Activated T-helper 17 cell treated with anti-CD3 and anti-CD28 coated beads, Interleukin-2, amount 50 U/mL, for 72 hours (primary cell): Measurements from ENCODE around the gene FAAP100. TPM values are rescaled to one million over a fixed set of nuclear protein-coding genes. Genes with fewer than 3 reads are reported as not detected.

Experiments
- ATAC-seq: fragments of 150-1000 bp; cut with Tn5 transposase; replicated peaks from 2 replicates; pipeline ENCODE4 v1.10.0; 2021; ENCODE audit warnings: mild to moderate bottlenecking, moderate library complexity
- H3K27ac Mint-ChIP-seq: one replicate; pipeline ENCODE4 v1.8.0; 2022; ENCODE audit warnings: mixed read lengths
- H3K27me3 Mint-ChIP-seq: one replicate; pipeline ENCODE4 v1.8.0; 2022; ENCODE audit warnings: mixed read lengths
- H3K36me3 Mint-ChIP-seq: one replicate; pipeline ENCODE4 v1.8.0; 2022; ENCODE audit warnings: low read depth, mild to moderate bottlenecking, mixed read lengths
- H3K4me1 Mint-ChIP-seq: one replicate; pipeline ENCODE4 v1.8.0; 2022; ENCODE audit warnings: mixed read lengths
- H3K4me3 Mint-ChIP-seq: one replicate; pipeline ENCODE4 v1.8.0; 2022; ENCODE audit warnings: mild to moderate bottlenecking, mixed read lengths
- H3K9me3 Mint-ChIP-seq: one replicate; pipeline ENCODE4 v1.8.0; 2022; ENCODE audit warnings: mixed read lengths
- total RNA-seq, 2 donors: library from RNA; stranded (reverse); gene quantifications; one replicate each; pipeline ENCODE4 v1.2.3, GENCODE V29; 2022

FAAP100 gene
- total RNA-seq, 2 donors from 2014 or later: 26.9 to 38.6 TPM

DNA sequence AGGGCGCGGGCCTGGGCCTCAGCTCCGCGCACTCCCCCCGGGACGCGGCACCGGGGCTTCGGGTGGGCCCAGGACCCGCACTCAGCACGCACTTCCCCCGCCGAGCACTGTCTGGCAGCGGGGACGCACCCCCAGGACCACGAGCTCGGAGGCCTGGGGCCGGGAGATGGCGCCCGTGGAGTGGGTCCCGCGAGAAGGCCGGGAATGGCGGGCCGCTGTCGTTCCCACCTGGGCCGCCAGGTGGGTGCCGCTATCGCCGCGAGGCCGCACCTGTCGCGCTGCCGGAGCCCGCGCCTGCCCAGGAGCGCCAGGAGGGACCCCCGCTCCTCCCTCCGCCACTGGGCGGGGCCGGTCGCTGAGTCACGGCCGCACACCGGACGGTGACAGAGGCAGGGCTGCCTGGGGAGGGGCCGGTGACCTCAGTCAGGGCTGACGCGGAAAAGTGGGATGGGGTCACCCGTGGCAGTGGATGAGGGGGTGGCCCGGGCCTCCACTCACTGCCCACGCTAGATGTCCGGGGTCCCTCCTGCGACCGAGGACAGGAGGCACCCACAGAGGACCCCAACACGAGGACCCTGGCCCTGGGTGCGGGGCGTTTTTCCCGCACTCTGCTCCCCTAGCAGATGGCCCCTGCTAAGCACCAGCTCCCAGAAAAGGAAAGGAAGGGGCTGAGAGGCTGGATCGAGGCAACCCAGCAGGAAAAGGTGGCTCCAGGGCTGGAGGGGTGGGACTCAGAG, 32.7 kb downstream of the FAAP100 start:
- peak overlapping the region; percentile 33 for H3K4me3 Mint-ChIP-seq
- no peaks in the 10 kb centered on the region for H3K36me3 Mint-ChIP-seq
- no peaks in the 10 kb centered on the region for H3K9me3 Mint-ChIP-seq
- H3K27ac Mint-ChIP-seq: no peak overlapping the region
- H3K27me3 Mint-ChIP-seq: no peaks in the 10 kb centered on the region
- ATAC-seq: peak; percentile 67
- peaks cover 4% of the 10 kb centered on the region for H3K4me1 Mint-ChIP-seq

DNA sequence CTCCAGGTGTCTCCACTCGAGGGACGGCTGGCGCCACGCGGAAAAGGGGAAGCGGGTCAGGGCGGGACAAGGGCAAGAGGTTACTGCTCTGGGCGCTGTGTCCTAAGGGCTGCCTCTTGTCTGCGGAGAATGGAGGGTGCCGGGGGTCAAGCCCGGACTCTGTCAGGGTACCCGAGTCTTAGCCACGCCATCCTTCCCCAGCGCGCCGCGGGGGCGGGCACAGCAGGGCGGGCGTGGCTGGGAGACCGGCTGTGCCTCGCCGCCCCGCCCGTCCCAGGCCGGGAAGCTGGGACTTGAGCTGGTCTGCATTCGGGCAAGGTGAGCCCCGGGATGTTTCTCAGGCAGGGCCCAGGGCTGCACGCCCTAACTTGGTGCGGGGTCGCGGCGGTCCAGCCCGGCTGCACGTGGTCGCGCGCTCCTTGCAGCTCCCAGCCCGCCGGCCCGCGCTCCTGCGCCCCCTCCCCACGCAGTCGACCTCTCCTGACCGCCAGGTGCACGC, 33.3 kb downstream of the FAAP100 start:
- H3K4me3 Mint-ChIP-seq: no peak overlapping the region
- H3K36me3 Mint-ChIP-seq: no peaks in the 10 kb centered on the region
- no peaks in the 10 kb centered on the region for H3K27me3 Mint-ChIP-seq
- peak; percentile 25 for ATAC-seq
- H3K4me1 Mint-ChIP-seq: peaks cover 4% of the 10 kb centered on the region
- H3K9me3 Mint-ChIP-seq: no peaks in the 10 kb centered on the region
- no peak overlapping the region for H3K27ac Mint-ChIP-seq

DNA sequence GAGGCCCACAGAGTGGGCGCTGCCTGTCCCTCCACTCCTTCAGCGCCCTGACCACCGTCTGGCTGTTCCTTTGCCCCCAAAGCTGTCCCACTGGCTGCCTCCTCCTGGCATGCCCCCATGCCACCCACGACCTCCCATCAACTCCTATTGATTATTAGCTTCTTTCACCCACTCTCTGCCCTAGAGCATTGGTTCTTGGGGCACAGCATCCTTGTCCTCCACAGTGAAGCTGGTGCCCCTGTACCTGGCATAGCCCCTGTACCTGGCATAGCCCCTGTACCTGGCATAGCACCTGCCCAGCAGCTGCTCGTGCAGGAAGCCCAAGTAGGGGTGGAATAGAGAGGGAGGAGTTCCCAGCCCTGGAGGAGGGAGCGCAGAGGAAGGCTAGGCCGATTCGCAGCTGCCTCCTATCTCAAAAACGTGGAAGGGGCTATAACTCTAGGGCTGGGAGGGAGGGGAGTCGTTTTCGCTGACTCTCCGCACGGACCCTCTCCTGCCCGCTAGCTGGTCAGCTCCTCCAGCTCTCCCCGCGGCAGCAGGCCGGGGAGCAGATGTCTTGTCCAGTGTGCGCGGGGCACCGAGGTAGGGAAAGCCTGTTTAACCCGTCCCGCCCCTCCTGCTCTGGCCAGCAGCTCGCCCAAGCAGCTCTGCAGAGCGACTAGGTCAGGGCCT, 33.9 kb downstream of the FAAP100 start:
- Mint-ChIP-seq H3K27ac (peak overlapping the region; percentile 23), H3K9me3 (no peaks in the 10 kb centered on the region), H3K27me3 (no peaks in the 10 kb centered on the region), H3K36me3 (peaks cover 5% of the 10 kb centered on the region), H3K4me3 (peak overlapping the region; percentile 40), H3K4me1 (peaks cover 4% of the 10 kb centered on the region)
- ATAC-seq: no peak

DNA sequence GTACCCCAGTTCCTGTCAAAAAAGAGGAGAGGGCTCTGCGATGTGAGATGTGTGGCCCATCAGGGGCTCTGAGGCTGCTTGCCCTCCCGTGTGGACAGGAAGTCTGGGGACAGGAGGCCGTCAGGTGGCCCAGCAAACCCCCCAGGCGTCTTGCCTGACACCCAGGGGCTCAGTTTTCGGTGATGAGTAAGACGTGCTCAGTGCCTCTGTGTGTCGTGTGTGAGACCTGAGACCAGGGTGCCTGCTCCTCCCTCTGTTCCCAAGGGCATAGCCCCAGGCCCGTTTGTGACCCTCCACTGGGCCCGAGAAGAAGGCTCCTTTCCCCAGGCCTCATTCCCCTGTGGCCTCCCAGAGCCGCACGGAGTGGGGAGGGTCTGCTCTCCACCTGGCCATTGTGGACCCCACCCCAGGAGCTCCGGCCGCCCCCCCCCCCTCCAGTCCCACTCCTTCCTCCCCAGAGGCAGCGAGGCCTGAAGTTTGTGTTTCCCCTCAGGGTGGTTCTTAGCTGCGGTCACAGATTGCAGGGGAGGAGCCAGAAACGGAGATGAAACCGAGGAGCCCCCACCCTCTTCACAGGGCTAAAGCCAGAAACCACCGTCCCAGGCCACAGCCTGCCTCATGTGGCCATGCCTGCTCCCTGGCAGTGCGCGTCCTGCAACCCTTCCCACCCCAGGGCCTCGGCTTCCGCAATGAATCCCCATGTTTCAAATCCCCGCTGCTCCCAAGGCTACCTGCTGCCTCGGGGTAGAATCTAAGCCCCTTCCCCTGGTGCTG, 34.6 kb downstream of the FAAP100 start:
- H3K27me3 Mint-ChIP-seq: no peaks in the 10 kb centered on the region
- H3K4me1 Mint-ChIP-seq: peaks cover 4% of the 10 kb centered on the region
- peak overlapping the region; percentile 40 for H3K4me3 Mint-ChIP-seq
- ATAC-seq: no peak
- H3K27ac Mint-ChIP-seq: peak overlapping the region; percentile 23
- H3K36me3 Mint-ChIP-seq: peaks cover 7% of the 10 kb centered on the region
- H3K9me3 Mint-ChIP-seq: no peaks in the 10 kb centered on the region

DNA sequence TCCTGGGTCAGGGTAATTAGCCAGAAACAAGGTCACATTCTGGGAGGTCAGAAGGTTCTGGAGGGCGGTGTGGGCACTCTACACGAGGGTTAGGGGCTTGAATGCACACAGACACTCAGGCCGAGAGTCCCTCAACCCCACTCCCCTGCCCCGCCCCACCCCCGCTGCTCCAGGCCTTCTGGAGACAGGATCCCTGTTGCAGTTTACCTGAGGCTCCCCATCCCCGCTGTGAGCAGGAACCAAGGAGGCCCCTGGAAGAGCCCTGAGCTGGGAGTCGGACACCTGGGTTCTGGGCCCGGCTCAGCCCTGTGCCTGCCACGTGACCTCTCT, 35.2 kb downstream of the FAAP100 start:
- peaks cover 12% of the 10 kb centered on the region for H3K36me3 Mint-ChIP-seq
- H3K27ac Mint-ChIP-seq: peak overlapping the region; percentile 41
- no peak for ATAC-seq
- H3K9me3 Mint-ChIP-seq: no peaks in the 10 kb centered on the region
- peaks cover 4% of the 10 kb centered on the region for H3K4me1 Mint-ChIP-seq
- no peaks in the 10 kb centered on the region for H3K27me3 Mint-ChIP-seq
- H3K4me3 Mint-ChIP-seq: peak overlapping the region; percentile 86

DNA sequence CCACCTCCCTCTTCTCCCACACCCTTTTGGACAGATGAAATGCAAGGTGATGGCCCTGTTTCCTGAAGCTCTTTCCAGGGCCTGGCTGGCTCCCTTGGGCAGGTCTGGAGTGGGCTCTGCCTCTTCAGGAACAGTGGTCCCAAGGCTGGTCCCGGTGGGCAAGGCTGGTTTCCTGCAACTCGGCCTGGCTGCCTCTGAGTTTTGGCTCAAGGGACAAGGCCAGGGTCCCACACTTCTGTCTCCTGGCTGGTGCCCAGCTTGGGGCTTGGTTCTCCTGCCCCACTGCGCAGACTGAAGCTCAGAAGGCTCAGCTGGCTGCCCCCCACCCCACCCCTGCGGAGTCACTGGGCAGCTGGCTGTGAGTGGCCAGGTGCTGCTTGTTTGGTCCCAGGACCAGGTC, 35.7 kb downstream of the FAAP100 start:
- peak overlapping the region; percentile 86 for H3K4me3 Mint-ChIP-seq

DNA sequence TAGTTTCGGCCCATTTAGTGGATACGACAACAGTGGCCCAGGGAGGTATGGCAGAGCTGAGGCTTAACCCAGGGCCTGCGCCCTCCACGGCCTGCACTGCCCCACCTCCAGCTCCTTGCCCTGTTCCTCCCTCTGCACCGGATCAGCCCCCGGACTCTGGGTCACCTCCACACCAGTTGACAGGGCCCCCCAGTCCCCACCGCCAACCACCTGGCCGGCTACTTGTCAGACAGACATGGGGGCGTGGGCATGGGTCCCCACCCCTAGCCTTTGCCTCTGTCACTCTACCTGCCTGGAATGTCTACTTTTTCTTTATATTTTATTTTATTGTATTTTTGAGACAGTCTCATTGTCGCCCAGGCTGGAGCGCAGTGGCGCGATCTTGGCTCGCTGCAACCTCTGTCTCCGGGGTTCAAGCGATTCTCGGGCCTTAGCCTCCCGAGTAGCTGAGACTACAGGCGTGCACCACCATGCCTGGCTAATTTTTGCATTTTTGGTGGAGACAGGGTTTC, 36.6 kb downstream of the FAAP100 start:
- Mint-ChIP-seq H3K4me3 (peak overlapping the region; percentile 86), H3K27me3 (no peaks in the 10 kb centered on the region), H3K4me1 (peaks cover 2% of the 10 kb centered on the region), H3K9me3 (no peaks in the 10 kb centered on the region), H3K36me3 (peaks cover 26% of the 10 kb centered on the region), H3K27ac (peak overlapping the region; percentile 75)
- no peak for ATAC-seq

More for the DNA sequence above, 35.7 kb downstream of the FAAP100 start:
- ATAC-seq: no peak
- peaks cover 17% of the 10 kb centered on the region for H3K36me3 Mint-ChIP-seq
- H3K27ac Mint-ChIP-seq: peak overlapping the region; percentile 41
- H3K27me3 Mint-ChIP-seq: no peaks in the 10 kb centered on the region
- no peaks in the 10 kb centered on the region for H3K9me3 Mint-ChIP-seq
- peaks cover 4% of the 10 kb centered on the region for H3K4me1 Mint-ChIP-seq

DNA sequence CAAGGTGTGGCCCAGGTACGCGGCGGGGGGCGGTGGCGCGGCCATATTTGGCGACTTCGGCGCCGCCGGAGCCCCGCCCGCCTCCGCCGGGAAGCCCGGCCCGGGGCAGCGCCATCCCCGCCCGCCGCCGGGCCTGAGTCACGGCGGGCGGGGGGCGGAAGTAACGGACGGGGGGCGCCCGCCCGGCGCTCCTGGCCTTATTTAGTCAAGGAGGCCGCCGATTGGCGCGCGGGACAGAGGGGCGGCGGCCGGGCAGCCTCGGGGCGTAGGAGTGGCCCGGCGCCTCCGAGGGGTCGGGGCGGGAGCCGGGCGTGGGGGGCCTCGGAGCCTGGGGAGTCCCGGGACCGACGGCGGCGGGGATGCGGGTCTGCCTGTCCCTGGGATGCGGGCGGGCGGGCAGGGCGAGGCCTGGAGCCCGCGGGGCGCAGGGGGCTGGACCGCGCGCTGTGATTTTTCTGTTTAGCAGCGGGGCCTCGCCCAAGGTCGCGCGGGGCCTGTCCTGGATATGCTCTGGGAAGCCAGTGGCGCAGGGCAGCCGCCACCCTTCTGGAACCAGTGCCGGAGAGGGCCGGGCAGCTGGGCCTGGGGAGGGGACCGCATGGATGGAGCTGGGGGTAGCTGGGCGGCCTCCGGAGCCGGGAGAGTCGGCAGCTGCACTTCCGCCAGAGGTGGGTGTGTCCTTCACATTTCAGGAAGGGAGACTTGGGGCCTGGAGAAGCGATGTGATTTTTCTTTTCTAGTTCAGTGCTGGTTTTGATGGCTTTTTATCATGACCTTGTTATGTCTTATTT, 37.2 kb downstream of the FAAP100 start:
- H3K4me3 Mint-ChIP-seq: peak overlapping the region; percentile 88
- peak; percentile 44 for ATAC-seq
- peak overlapping the region; percentile 75 for H3K27ac Mint-ChIP-seq
- no peaks in the 10 kb centered on the region for H3K4me1 Mint-ChIP-seq
- H3K36me3 Mint-ChIP-seq: peaks cover 32% of the 10 kb centered on the region
- no peaks in the 10 kb centered on the region for H3K27me3 Mint-ChIP-seq
- no peaks in the 10 kb centered on the region for H3K9me3 Mint-ChIP-seq

DNA sequence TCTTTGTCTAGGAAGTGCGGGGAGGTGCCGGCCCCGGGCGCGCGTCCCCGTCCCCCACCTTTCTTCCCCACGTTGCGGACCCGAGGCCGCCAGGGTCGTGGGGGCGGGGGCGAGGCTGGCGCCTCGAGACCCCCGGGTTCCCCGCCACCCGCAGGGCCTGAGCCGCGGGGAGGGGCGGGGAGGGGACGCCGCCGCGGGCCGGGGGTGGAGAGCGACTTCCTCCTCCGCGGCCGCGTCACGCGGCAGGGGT, 37.7 kb downstream of the FAAP100 start:
- no peak overlapping the region for H3K27ac Mint-ChIP-seq
- H3K4me3 Mint-ChIP-seq: peak overlapping the region; percentile 88
- no peaks in the 10 kb centered on the region for H3K9me3 Mint-ChIP-seq
- peaks cover 37% of the 10 kb centered on the region for H3K36me3 Mint-ChIP-seq
- no peaks in the 10 kb centered on the region for H3K27me3 Mint-ChIP-seq
- peaks cover 2% of the 10 kb centered on the region for H3K4me1 Mint-ChIP-seq
- no peak for ATAC-seq

DNA sequence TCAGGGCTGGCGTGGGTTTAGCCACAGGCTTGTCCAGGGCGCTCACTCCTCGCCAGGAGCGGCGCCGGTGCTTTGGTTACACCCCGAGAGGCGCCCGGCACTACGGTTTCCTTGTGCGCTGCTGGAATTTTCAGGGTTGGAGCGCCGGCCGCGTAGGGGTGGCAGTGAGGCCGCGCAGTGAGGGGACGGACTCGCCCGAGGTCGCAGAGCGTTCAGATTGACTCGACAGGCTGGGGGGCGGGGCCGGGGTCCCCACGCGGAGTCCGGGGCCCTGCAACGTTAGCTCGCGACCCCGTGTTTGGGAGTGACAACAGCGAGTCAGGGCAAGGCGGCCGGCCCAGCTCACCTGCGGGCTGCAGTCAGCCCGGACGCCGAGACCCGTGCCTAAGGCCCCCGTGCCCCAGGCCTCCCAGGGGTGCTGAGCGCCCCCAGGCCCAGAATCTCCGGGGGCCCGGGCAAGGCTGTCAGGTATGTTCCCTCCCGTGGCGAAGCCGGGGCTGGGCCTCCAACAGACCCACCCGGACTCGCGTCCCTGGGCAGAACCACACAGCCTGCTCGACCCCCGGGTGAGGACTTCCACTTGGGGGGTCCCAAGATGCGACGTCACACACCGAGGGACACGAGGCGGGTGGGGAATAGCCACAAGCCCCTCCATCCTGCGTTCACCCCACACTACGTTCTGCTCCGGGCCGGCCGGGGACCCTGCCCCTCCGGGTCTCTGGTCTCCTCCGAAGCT, 38.2 kb downstream of the FAAP100 start:
- Mint-ChIP-seq H3K4me3 (peak overlapping the region; percentile 88), H3K27ac (peak overlapping the region; percentile 85), H3K4me1 (peaks cover 7% of the 10 kb centered on the region), H3K27me3 (no peaks in the 10 kb centered on the region), H3K9me3 (no peaks in the 10 kb centered on the region), H3K36me3 (peaks cover 42% of the 10 kb centered on the region)
- ATAC-seq: peak; percentile 12

DNA sequence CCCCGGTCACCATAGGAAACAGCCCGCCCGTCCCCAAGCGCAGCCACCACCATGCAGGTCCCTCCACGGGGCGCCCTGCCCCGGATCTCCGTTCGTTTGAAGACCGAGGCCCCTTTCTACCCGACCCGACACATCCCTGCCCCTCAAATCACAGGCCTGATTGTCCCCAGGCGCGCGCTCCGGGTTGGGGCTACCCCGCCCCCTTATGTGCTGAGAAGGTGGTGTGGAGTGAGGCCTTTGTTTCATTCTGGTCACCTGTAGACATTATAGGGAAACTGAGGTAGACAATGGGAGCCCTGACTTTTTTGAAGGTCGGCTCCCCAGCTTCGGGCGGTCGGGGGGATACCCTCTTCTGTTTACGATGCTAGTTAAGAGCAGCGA, 38.8 kb downstream of the FAAP100 start:
- H3K36me3 Mint-ChIP-seq: peaks cover 48% of the 10 kb centered on the region
- peak; percentile 34 for ATAC-seq
- H3K4me3 Mint-ChIP-seq: peak overlapping the region; percentile 88
- H3K9me3 Mint-ChIP-seq: no peaks in the 10 kb centered on the region
- peak overlapping the region; percentile 85 for H3K27ac Mint-ChIP-seq
- H3K4me1 Mint-ChIP-seq: peaks cover 9% of the 10 kb centered on the region
- no peaks in the 10 kb centered on the region for H3K27me3 Mint-ChIP-seq

DNA sequence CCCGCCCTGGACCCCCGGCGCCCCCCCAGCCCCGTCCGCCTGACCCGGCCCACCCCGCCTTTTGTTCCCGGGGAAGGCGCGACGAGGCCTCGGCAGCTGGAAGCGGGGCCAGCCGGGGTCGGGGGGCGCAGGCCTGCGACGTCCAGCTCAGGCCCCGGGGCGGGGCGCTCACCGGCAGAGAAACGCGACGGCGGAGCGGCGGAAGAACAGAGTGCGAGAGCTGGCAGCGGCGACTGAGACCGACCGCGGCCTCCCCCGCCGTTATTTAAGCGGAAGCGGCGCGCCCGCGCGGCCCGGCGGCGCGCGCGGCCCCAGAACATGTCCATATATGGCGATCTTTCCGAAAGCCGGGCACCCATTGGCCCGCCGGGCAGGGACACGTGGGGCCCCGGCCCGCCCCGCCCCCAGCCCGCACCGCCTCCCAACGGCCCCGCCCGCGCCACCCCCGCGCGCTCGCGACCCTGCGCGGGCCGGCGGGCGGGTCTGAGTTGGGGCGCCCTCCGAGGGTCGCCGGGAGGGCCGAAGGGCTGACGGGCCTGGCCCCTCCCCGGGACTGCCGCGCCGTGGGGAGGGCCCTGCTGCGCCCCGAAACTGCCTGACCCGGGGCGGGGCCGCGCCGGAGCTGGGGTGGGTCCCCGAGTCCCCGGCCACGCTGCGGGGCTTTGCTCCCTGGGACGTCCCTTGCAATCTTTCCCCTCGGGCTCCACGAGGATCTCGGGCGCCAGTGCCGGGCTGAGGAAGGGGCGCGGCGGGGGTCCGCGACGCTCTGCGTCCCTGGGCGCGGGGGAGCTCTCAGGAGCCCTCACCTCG, 39.4 kb downstream of the FAAP100 start, which contains the start of gene ACTG1:
Gene ACTG1, minus strand, starts transcription at position 238 of the 810 bp plus-strand sequence. CDS start 445 bp downstream, outside the sequence.
- peak; percentile 69 for ATAC-seq
- H3K27ac Mint-ChIP-seq: peak within 1 kb of the TSS; percentile 95
- H3K27me3 Mint-ChIP-seq: no peaks in the 10 kb centered on the region
- no peaks in the 10 kb centered on the region for H3K9me3 Mint-ChIP-seq
- H3K36me3 Mint-ChIP-seq: peaks cover 54% of the 10 kb centered on the region
- H3K4me1 Mint-ChIP-seq: peaks cover 9% of the 10 kb centered on the region
- peak within 1 kb of the TSS; percentile 98 for H3K4me3 Mint-ChIP-seq
